Measurements from ENCODE around the gene HS3ST1.

The HS3ST1 gene

DNA sequence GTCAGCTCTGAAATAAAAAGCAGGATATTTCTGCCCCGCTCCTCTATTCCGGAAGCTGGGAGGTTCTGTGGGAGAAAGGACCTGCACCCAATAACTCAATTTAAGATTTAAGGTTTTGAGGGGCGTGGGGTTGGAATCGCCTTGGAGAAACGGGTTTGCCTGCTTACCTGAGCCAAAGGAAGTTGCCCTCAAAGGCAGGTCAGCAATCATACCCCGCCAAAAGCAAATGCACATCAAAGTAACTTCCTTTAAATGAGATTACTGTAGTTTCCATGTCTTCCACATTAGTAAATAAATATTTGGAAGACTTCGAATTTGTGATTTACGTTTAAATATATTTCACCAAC is 978 bp upstream of the HS3ST1 start:
- H3K9ac ChIP-seq (ENCODE audit: low read length), result peak overlapping the region; percentile 85
- H3K36me3 ChIP-seq (ENCODE audit: control insufficient read depth, insufficient read depth, low read length), result no peaks in the 10 kb centered on the region
- H3K27me3 ChIP-seq (ENCODE audit: control insufficient read depth, insufficient read depth, low read length), result peaks cover 9% of the 10 kb centered on the region
- peaks cover 18% of the 10 kb centered on the region for H3K4me1 ChIP-seq (ENCODE audit: control insufficient read depth, insufficient read depth, low read length)
- H3K4me3 ChIP-seq (ENCODE audit: low read length), result peak overlapping the region; percentile 57
- H3K9me3 ChIP-seq (ENCODE audit: control insufficient read depth, low read length), result no peaks in the 10 kb centered on the region

- H3K36me3 ChIP-seq (ENCODE audit: control insufficient read depth, insufficient read depth, low read length), result no peaks in the 10 kb centered on the region
- peak overlapping the region; percentile 90 for H3K4me3 ChIP-seq (ENCODE audit: low read length)
- no peaks in the 10 kb centered on the region for H3K9me3 ChIP-seq (ENCODE audit: control insufficient read depth, low read length)
- H3K9ac ChIP-seq (ENCODE audit: low read length), result peak overlapping the region; percentile 85
- peaks cover 18% of the 10 kb centered on the region for H3K4me1 ChIP-seq (ENCODE audit: control insufficient read depth, insufficient read depth, low read length)
- H3K27me3 ChIP-seq (ENCODE audit: control insufficient read depth, insufficient read depth, low read length), result peaks cover 9% of the 10 kb centered on the region
These were observed 405 bp upstream of the HS3ST1 start for GRCh38 chr4:11428899-11429698.

DNA sequence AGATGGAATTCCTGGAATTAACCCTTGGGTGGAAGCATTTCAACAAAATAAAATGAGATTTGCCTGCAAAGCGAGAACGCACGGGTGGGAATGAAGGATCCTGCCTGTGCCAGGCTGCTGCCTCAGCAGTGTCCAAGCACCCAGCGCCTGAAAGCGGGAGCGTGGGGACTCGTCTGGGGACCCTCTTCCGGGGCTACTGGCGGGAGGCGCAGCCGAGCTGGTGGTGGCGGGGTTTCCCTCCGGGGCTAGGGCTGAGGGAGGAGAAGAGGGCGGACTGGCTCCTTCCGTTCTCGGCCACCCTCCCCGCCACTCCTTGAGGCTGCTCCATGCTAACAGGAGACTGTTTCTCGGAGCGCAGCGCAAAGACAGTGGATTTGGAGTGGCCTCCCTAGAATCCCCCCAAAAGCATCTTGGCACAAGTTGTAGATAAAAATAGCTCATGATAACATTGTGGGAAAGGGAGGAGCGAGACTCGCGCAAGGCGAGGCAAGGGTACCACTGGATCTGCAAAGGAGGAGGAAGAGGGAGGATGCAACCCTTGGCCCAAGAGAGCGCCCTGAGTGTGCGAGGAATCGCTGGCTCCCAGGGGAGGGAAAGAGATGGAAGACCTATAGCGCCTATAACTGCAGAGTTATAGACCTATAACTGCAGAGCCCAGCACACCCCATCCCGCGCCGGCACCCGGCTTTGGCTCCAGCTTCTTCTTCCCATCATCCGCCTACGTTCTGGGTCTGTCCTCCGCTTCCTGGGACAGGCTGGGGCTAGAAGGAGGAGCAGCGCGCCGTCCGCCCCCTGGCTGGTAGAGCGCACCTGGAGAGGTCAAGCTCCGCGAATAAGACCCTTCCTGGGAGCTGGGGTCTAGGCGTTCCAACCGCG is 1.3 kb downstream of the HS3ST1 start:
- Histone ChIP-seq H3K9ac (ENCODE audit: low read length) (peak overlapping the region; percentile 71), H3K9me3 (ENCODE audit: control insufficient read depth, low read length) (no peaks in the 10 kb centered on the region), H3K4me1 (ENCODE audit: control insufficient read depth, insufficient read depth, low read length) (peaks cover 24% of the 10 kb centered on the region), H3K4me3 (ENCODE audit: low read length) (peak overlapping the region; percentile 90), H3K27me3 (ENCODE audit: control insufficient read depth, insufficient read depth, low read length) (peaks cover 9% of the 10 kb centered on the region), H3K36me3 (ENCODE audit: control insufficient read depth, insufficient read depth, low read length) (no peaks in the 10 kb centered on the region)

DNA sequence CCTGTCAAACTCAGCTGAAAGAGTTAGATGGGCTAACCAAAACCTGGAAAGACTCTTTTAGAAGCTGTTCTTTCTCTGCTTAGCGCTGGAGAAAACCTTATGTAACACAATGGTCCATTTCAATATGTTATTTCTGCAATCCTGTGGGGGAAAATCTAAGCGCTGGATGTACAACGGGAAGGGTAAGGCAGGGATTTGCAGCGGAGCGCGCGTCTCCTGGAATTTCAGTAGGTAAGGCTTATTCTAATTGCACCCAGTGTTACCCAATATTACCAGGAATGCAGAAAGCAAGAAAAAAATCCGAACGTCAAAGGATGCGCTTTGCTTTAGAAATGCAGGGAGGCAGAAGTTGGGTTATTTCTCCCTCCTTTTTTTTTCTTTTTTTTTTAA is 2.0 kb downstream of the HS3ST1 start:
- H3K27me3 ChIP-seq (ENCODE audit: control insufficient read depth, insufficient read depth, low read length), result peaks cover 9% of the 10 kb centered on the region
- H3K4me3 ChIP-seq (ENCODE audit: low read length), result peak overlapping the region; percentile 4
- H3K4me1 ChIP-seq (ENCODE audit: control insufficient read depth, insufficient read depth, low read length), result peaks cover 20% of the 10 kb centered on the region
- no peak overlapping the region for H3K9ac ChIP-seq (ENCODE audit: low read length)
- no peaks in the 10 kb centered on the region for H3K36me3 ChIP-seq (ENCODE audit: control insufficient read depth, insufficient read depth, low read length)
- no peaks in the 10 kb centered on the region for H3K9me3 ChIP-seq (ENCODE audit: control insufficient read depth, low read length)

DNA sequence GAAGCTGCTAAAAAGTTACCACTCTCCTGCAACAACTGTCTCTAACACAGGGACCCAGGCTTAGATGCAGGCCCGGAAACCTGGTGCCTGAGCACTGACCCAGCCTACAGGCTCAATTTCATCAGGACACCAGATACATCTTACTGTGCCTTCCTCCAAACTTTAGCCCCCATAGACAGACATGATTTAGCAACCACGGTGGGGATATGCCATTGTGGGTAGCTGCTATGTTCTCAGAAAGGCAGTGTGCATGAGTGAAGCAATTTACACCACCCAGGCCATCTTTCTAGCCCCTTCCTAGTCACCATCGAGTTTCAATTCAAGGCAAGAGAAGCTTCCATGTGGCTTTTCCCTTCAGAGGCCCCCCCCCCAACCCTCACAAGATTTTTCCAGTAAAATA is 2.7 kb downstream of the HS3ST1 start:
- H3K4me1 ChIP-seq (ENCODE audit: control insufficient read depth, insufficient read depth, low read length), result peaks cover 13% of the 10 kb centered on the region
- H3K36me3 ChIP-seq (ENCODE audit: control insufficient read depth, insufficient read depth, low read length), result no peaks in the 10 kb centered on the region
- no peak overlapping the region for H3K4me3 ChIP-seq (ENCODE audit: low read length)
- no peak overlapping the region for H3K9ac ChIP-seq (ENCODE audit: low read length)
- H3K27me3 ChIP-seq (ENCODE audit: control insufficient read depth, insufficient read depth, low read length), result peaks cover 9% of the 10 kb centered on the region
- no peaks in the 10 kb centered on the region for H3K9me3 ChIP-seq (ENCODE audit: control insufficient read depth, low read length)

DNA sequence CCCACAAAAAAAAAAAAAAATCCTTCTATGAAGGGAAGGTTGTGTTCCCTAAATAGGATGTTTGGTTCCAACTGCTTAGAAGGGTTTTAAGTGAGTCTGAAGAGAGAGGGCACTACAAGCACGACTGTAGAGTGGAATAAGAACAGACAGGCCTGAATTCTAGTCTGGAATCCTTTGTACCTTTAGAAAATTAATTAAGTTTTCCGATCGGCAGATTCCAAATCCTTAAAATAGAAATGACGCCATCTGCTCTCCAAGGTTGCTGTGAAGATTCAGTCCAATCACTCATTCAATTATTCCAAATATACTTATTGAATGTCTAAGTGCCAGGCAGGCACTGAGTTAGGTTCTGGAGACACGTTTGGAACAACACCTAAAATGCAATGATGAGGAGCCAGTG is 3.8 kb downstream of the HS3ST1 start:
- Histone ChIP-seq H3K36me3 (ENCODE audit: control insufficient read depth, insufficient read depth, low read length) (no peaks in the 10 kb centered on the region), H3K4me1 (ENCODE audit: control insufficient read depth, insufficient read depth, low read length) (peaks cover 6% of the 10 kb centered on the region), H3K27me3 (ENCODE audit: control insufficient read depth, insufficient read depth, low read length) (peaks cover 9% of the 10 kb centered on the region), H3K9me3 (ENCODE audit: control insufficient read depth, low read length) (no peaks in the 10 kb centered on the region), H3K4me3 (ENCODE audit: low read length) (no peak overlapping the region), H3K9ac (ENCODE audit: low read length) (no peak overlapping the region)

DNA sequence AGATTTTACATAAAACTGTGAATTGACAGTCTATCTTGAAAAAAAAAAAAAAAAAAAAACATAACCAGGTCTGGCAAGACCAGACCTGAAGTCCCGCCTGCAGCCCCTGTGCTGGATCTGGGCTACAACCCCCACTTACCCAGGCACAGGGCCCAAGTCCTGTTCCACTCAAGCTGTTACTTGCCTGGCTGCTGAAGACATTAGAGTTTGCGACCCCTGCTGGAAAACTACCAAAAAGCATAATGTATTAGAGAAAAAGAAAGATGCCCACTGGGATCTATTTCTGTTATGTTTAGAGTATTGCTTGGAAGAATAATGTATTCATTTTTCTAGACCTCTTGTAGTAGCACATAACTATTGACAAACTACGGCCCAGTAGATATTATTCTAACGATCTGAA is 4.7 kb downstream of the HS3ST1 start:
- no peaks in the 10 kb centered on the region for H3K36me3 ChIP-seq (ENCODE audit: control insufficient read depth, insufficient read depth, low read length)
- H3K9me3 ChIP-seq (ENCODE audit: control insufficient read depth, low read length), result no peaks in the 10 kb centered on the region
- H3K4me1 ChIP-seq (ENCODE audit: control insufficient read depth, insufficient read depth, low read length), result peaks cover 6% of the 10 kb centered on the region
- H3K4me3 ChIP-seq (ENCODE audit: low read length), result no peak overlapping the region
- H3K27me3 ChIP-seq (ENCODE audit: control insufficient read depth, insufficient read depth, low read length), result peaks cover 9% of the 10 kb centered on the region
- no peak overlapping the region for H3K9ac ChIP-seq (ENCODE audit: low read length)

DNA sequence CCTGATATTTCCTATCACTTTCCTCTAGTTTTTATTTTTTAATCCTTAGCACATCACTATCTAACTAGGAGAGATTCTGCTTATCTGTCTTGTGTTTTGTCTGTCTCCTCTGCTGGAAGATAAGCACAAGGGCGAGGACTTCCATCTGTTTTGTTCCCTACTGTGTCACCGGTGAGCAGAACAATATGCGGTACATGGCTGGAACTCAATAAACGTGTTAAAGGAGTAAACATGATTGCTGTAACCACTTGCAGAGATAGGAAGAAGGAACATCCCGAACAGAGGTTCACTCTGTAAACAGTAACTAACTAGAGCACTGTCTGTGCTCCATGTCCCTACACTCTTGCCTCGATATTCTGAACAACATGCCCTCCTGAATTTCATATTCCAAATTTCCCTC is 5.2 kb downstream of the HS3ST1 start:
- Histone ChIP-seq H3K4me1 (ENCODE audit: control insufficient read depth, insufficient read depth, low read length) (peaks cover 6% of the 10 kb centered on the region), H3K36me3 (ENCODE audit: control insufficient read depth, insufficient read depth, low read length) (no peaks in the 10 kb centered on the region), H3K4me3 (ENCODE audit: low read length) (no peak overlapping the region), H3K27me3 (ENCODE audit: control insufficient read depth, insufficient read depth, low read length) (peaks cover 7% of the 10 kb centered on the region), H3K9me3 (ENCODE audit: control insufficient read depth, low read length) (no peaks in the 10 kb centered on the region), H3K9ac (ENCODE audit: low read length) (no peak overlapping the region)

DNA sequence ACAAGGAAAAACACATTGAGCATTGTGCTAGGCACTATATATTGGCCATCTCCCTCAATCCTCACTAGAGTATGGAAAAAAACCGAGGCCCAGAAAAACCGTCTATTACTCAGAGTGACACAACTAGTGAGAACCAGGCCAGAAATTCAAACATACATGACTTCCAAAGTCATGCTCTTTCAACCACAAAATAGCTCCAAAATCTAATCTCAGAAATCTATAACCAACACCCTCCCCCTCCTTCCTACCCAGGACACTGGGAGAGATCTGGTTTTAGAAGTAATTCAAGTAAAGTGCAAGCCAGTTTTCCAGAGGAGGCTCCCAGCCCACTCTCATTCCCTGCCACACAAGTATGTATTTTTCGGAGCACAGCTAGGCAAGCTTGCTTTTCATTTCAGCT is 7.6 kb downstream of the HS3ST1 start:
- Histone ChIP-seq H3K4me3 (ENCODE audit: low read length) (no peak overlapping the region), H3K9ac (ENCODE audit: low read length) (no peak overlapping the region), H3K4me1 (ENCODE audit: control insufficient read depth, insufficient read depth, low read length) (peaks cover 6% of the 10 kb centered on the region), H3K27me3 (ENCODE audit: control insufficient read depth, insufficient read depth, low read length) (no peaks in the 10 kb centered on the region), H3K9me3 (ENCODE audit: control insufficient read depth, low read length) (no peaks in the 10 kb centered on the region), H3K36me3 (ENCODE audit: control insufficient read depth, insufficient read depth, low read length) (no peaks in the 10 kb centered on the region)

GRCh38 chr4:11420327-11420726 is 8.4 kb downstream of the HS3ST1 start:
- no peak overlapping the region for H3K9ac ChIP-seq (ENCODE audit: low read length)
- no peaks in the 10 kb centered on the region for H3K9me3 ChIP-seq (ENCODE audit: control insufficient read depth, low read length)
- no peaks in the 10 kb centered on the region for H3K27me3 ChIP-seq (ENCODE audit: control insufficient read depth, insufficient read depth, low read length)
- peaks cover 6% of the 10 kb centered on the region for H3K4me1 ChIP-seq (ENCODE audit: control insufficient read depth, insufficient read depth, low read length)
- no peaks in the 10 kb centered on the region for H3K36me3 ChIP-seq (ENCODE audit: control insufficient read depth, insufficient read depth, low read length)
- no peak overlapping the region for H3K4me3 ChIP-seq (ENCODE audit: low read length)

GRCh38 chr4:11418610-11419009 is 10.1 kb downstream of the HS3ST1 start:
- peaks cover 5% of the 10 kb centered on the region for H3K4me1 ChIP-seq (ENCODE audit: control insufficient read depth, insufficient read depth, low read length)
- H3K9me3 ChIP-seq (ENCODE audit: control insufficient read depth, low read length), result no peaks in the 10 kb centered on the region
- H3K4me3 ChIP-seq (ENCODE audit: low read length), result no peak overlapping the region
- no peaks in the 10 kb centered on the region for H3K27me3 ChIP-seq (ENCODE audit: control insufficient read depth, insufficient read depth, low read length)
- no peak overlapping the region for H3K9ac ChIP-seq (ENCODE audit: low read length)
- no peaks in the 10 kb centered on the region for H3K36me3 ChIP-seq (ENCODE audit: control insufficient read depth, insufficient read depth, low read length)

DNA sequence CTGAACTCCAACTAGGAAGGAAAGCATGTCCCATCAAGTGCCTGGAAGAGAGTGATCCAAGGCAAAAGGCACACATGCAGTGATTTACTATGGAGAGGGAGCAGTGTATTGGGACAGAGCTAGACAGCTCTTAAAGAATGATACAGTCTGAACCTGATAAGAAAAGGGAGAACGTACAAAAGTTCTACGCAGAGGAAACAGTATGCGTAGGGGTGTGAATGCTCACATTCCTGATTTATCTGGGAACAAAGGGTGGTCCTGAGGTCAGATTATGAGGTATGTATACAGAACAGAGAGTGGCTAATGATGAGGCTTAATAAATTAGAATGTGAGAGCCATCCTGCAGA is 12.0 kb downstream of the HS3ST1 start:
- no peak overlapping the region for H3K9ac ChIP-seq (ENCODE audit: low read length)
- no peak overlapping the region for H3K4me3 ChIP-seq (ENCODE audit: low read length)
- no peaks in the 10 kb centered on the region for H3K36me3 ChIP-seq (ENCODE audit: control insufficient read depth, insufficient read depth, low read length)
- H3K4me1 ChIP-seq (ENCODE audit: control insufficient read depth, insufficient read depth, low read length), result no peaks in the 10 kb centered on the region
- H3K9me3 ChIP-seq (ENCODE audit: control insufficient read depth, low read length), result no peaks in the 10 kb centered on the region
- H3K27me3 ChIP-seq (ENCODE audit: control insufficient read depth, insufficient read depth, low read length), result no peaks in the 10 kb centered on the region
